Natural killer cell (primary cell): ENCODE results near the gene EPPIN. TPM values are rescaled to one million over a fixed set of nuclear protein-coding genes. Genes with fewer than 3 reads are reported as not detected.

Experiments
- ATAC-seq, 3 donors: fragments of 150-1000 bp in 2 of 3; fragments of 200-7000 bp in 1 of 3; cut with Tn5 transposase; 1 replicate in 1 of 3; 2 replicates in 2 of 3; pipeline ENCODE4 v1.10.0; 2021; ENCODE audit warnings: mild to moderate bottlenecking in 2 of 3, moderate library complexity in 2 of 3
- DNase-seq, 2 donors: peaks; one replicate each; pipeline versions ENCODE4 v3.0.0 to v3.0.0-alpha.2; 2013 to 2021; ENCODE audit warnings: mixed read lengths in 1 of 2
- H3K27ac ChIP-seq: one replicate; pipeline ENCODE4 v1.5.1; 2013; ENCODE audit warnings: mild to moderate bottlenecking, low read length
- H3K27me3 ChIP-seq: one replicate; pipeline ENCODE4 v1.6.1; 2013; ENCODE audit warnings: low read length; ENCODE audit not compliant: control insufficient read depth, insufficient read depth
- H3K36me3 ChIP-seq: one replicate; pipeline ENCODE4 v1.6.1; 2013; ENCODE audit warnings: low read length; ENCODE audit not compliant: control insufficient read depth, insufficient read depth
- H3K4me1 ChIP-seq: one replicate; pipeline ENCODE4 v1.6.1; 2013; ENCODE audit warnings: low read length; ENCODE audit not compliant: control insufficient read depth, insufficient read depth
- H3K4me3 ChIP-seq: one replicate; pipeline ENCODE4 v1.5.1; 2013; ENCODE audit warnings: low read length
- H3K9me3 ChIP-seq: one replicate; pipeline ENCODE4 v1.6.1; 2013; ENCODE audit warnings: low read length; ENCODE audit not compliant: control insufficient read depth, insufficient read depth
- H3K27ac Mint-ChIP-seq, 2 donors: one replicate each; pipeline ENCODE4 v1.8.0; 2022; ENCODE audit warnings: mild to moderate bottlenecking in 2 of 2, mixed read lengths in 2 of 2, moderate library complexity in 1 of 2
- H3K27me3 Mint-ChIP-seq, 2 donors: one replicate each; pipeline ENCODE4 v1.8.0; 2022; ENCODE audit warnings: low read depth in 2 of 2, mixed read lengths in 2 of 2
- H3K36me3 Mint-ChIP-seq: one replicate; pipeline ENCODE4 v1.8.0; 2022; ENCODE audit warnings: mixed read lengths
- H3K4me1 Mint-ChIP-seq, 2 donors: one replicate each; pipeline ENCODE4 v1.8.0; 2022; ENCODE audit warnings: mixed read lengths in 2 of 2
- H3K4me3 Mint-ChIP-seq: one replicate; pipeline ENCODE4 v1.8.0; 2022; ENCODE audit warnings: mild to moderate bottlenecking, moderate library complexity, mixed read lengths
- H3K9me3 Mint-ChIP-seq, 2 donors: one replicate each; pipeline ENCODE4 v1.8.0; 2022; ENCODE audit warnings: mixed read lengths in 2 of 2
- CTCF ChIP-seq: fragments of 200-600 bp; IDR thresholded peaks from one replicate; pipeline ENCODE4 v1.8.0; 2022; ENCODE audit warnings: antibody characterized with exemption
- WGBS: methylation state at CpG from one replicate; pipeline ENCODE4 v1.1.7; 2013; ENCODE audit warnings: missing lambda C conversion rate; ENCODE audit not compliant: insufficient coverage; 5-methylcytosine and 5-hydroxymethylcytosine counted together
- intact Hi-C: fragments of 100-400 bp; cut with micrococcal nuclease; formaldehyde crosslinking; loops from one replicate; pipeline ENCODE4 v1.14.2; 2022
- total RNA-seq, 4 donors: library from RNA; stranded (reverse); fragments of 120-200 nt in 1 of 4; gene quantifications; one replicate each; pipeline versions ENCODE4 v1.2.3 to v1.2.4, GENCODE V29; 2013 to 2022

The EPPIN gene
- total RNA-seq, 3 donors from 2014 or later (not counting 1 experiment from before 2014, with no cell fraction given), result not detected

- intact Hi-C loops, result no loop called here
- ATAC-seq (no peak), DNase-seq (no peak)
- H3K4me3 ChIP-seq, result no peak overlapping the region
- H3K4me1 ChIP-seq, result no peaks in the 10 kb centered on the region
- peaks cover 7% of the 10 kb centered on the region for H3K27me3 ChIP-seq
- no peaks in the 10 kb centered on the region for H3K36me3 ChIP-seq
- Mint-ChIP-seq H3K36me3 (no peaks in the 10 kb centered on the region), H3K4me3 (no peak overlapping the region), H3K9me3 (no peaks in the 10 kb centered on the region), H3K27me3 (peaks cover 14 to 48% of the 10 kb centered on the region in 2 donors), H3K27ac (no peak overlapping the region), H3K4me1 (no peaks in the 10 kb centered on the region)
- TF ChIP-seq CTCF, result no peak
- no peaks in the 10 kb centered on the region for H3K9me3 ChIP-seq
- no peak overlapping the region for H3K27ac ChIP-seq
- WGBS, result 20% methylated on average over 1 of the region's 2 CpGs
Measured at GRCh38 chr20:45503403-45503802, 43.8 kb downstream of the EPPIN start.

GRCh38 chr20:45502561-45502960 is 44.6 kb downstream of the EPPIN start:
- no CpG with 5 or more reads among the region's 1 CpG for WGBS
- no peaks in the 10 kb centered on the region for H3K36me3 ChIP-seq
- H3K27me3 Mint-ChIP-seq, result peaks cover 14 to 41% of the 10 kb centered on the region in 2 donors
- H3K9me3 Mint-ChIP-seq, result no peaks in the 10 kb centered on the region
- H3K4me3 ChIP-seq, result no peak overlapping the region
- H3K4me1 Mint-ChIP-seq, result no peaks in the 10 kb centered on the region
- no peak for TF ChIP-seq CTCF
- intact Hi-C loops, result no loop called here
- H3K27ac ChIP-seq, result no peak overlapping the region
- ATAC-seq (no peak), DNase-seq (no peak)
- H3K4me1 ChIP-seq, result no peaks in the 10 kb centered on the region
- no peaks in the 10 kb centered on the region for H3K36me3 Mint-ChIP-seq
- no peaks in the 10 kb centered on the region for H3K9me3 ChIP-seq
- H3K27ac Mint-ChIP-seq, result no peak overlapping the region
- H3K4me3 Mint-ChIP-seq, result no peak overlapping the region
- H3K27me3 ChIP-seq, result peaks cover 7% of the 10 kb centered on the region

- peaks cover 11 to 42% of the 10 kb centered on the region in 2 donors for H3K27me3 Mint-ChIP-seq
- H3K4me1 Mint-ChIP-seq, result no peaks in the 10 kb centered on the region
- H3K4me3 ChIP-seq, result no peak overlapping the region
- no peak for TF ChIP-seq CTCF
- no peak overlapping the region for H3K27ac ChIP-seq
- intact Hi-C loops, result no loop called here
- no peak overlapping the region for H3K27ac Mint-ChIP-seq
- ATAC-seq (no peak), DNase-seq (no peak)
- no peaks in the 10 kb centered on the region for H3K4me1 ChIP-seq
- WGBS, result 83% methylated on average over 1 of the region's 1 CpG
- H3K4me3 Mint-ChIP-seq, result no peak overlapping the region
- H3K27me3 ChIP-seq, result peaks cover 7% of the 10 kb centered on the region
- no peaks in the 10 kb centered on the region for H3K36me3 Mint-ChIP-seq
- H3K9me3 ChIP-seq, result no peaks in the 10 kb centered on the region
- H3K9me3 Mint-ChIP-seq, result no peaks in the 10 kb centered on the region
- H3K36me3 ChIP-seq, result no peaks in the 10 kb centered on the region
Measured at GRCh38 chr20:45501600-45501999, 45.6 kb downstream of the EPPIN start.

DNA sequence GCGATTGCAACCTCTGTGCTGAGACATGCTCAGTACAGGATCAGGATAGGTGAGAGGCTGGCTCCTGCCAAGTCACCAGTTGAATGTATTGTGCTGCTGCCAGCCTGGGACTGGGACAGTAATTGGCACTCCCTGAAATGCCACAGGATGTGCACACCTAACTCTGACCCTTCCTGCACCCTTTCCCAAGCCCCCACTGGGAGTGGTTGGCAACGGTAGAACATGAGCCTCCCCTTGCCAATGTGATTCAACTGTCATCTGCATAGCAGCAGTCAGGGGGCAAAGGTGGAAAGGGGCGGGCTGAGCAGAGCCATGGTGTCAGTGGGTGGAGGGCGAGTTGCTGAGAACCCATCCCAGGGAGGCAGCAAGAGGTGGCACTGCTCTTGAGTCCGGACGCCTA is 47.2 kb downstream of the EPPIN start:
- H3K36me3 ChIP-seq, result no peaks in the 10 kb centered on the region

More for the DNA sequence above, 47.2 kb downstream of the EPPIN start:
- Histone ChIP-seq H3K4me1 (no peaks in the 10 kb centered on the region), H3K4me3 (no peak overlapping the region), H3K27me3 (peaks cover 4% of the 10 kb centered on the region), H3K9me3 (no peaks in the 10 kb centered on the region), H3K27ac (no peak overlapping the region)
- Mint-ChIP-seq H3K27me3 (peaks cover 4 to 49% of the 10 kb centered on the region in 2 donors), H3K4me3 (no peak overlapping the region), H3K4me1 (no peaks in the 10 kb centered on the region), H3K36me3 (no peaks in the 10 kb centered on the region), H3K27ac (no peak overlapping the region), H3K9me3 (no peaks in the 10 kb centered on the region)
- no peak for DNase-seq
- 84% methylated on average over 6 of the region's 6 CpGs for WGBS
- no peak for TF ChIP-seq CTCF
- intact Hi-C loops, result no loop called here
- no peak for ATAC-seq
